Left ventricle myocardium superior (tissue), 1 donor: ENCODE measurements around the gene VWA8. TPM values are rescaled to one million over a fixed set of nuclear protein-coding genes. Genes with fewer than 3 reads are reported as not detected.
"Not testable (repeated sequence)": the region's sequence is repeated elsewhere in the genome, so short reads cannot be mapped to it uniquely, and the experiment has no call there.

Source experiments
- ATAC-seq: fragments of 200-7000 bp; cut with Tn5 transposase; one replicate; pipeline ENCODE4 v1.9.1; 2020; ENCODE audit warnings: mild to moderate bottlenecking, moderate library complexity
- DNase-seq: peaks from one replicate; pipeline ENCODE4 v3.0.0-alpha.2; 2020
- intact Hi-C: fragments of 100-400 bp; cut with micrococcal nuclease; formaldehyde crosslinking; loops from one replicate; pipeline ENCODE4 v1.11.0; 2022
- total RNA-seq: library from RNA; stranded (reverse); fragmentation: NEBNext Ultra II Directional; extraction: Animal tissue kit (Norgen Biotek cat#: 25700); gene quantifications from one replicate; pipeline ENCODE4 v1.2.1, GENCODE V29; 2021
- donor health status: DM: no; HTN: yes; CAD: no; lungs with severe emphysema.

The VWA8 gene
- total RNA-seq, 1 donor from 2014 or later: 45.0 TPM

- intact Hi-C loops: no loop called here
- ATAC-seq: no peak
Measured at GRCh38 chr13:41675306-41675705, 285.6 kb downstream of the VWA8 start.

DNA sequence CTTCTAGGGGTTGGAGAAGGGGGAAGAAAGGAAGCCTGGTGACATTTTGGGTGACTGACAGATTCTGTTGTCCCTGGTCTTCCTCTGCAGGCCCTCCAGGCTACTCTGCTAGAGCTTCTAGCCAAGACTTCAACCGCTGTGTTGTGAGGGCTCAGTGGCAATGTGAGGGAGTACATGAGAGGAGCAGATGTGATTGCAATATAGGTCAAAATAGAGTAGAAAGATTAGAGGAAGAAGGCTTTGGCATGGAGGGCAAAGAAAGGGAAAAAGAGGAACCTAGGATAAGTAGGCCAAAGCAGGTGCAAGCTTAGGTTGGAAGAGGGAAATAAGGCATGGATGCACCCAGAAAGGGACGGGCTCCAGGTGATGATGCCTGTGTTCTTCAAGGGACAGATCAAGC is 286.7 kb downstream of the VWA8 start:
- intact Hi-C loops: no loop called here
- ATAC-seq (no peak), DNase-seq (no peak)

More at GRCh38 chr13:41675306-41675705, 285.6 kb downstream of the VWA8 start:
- DNase-seq: no peak

DNA sequence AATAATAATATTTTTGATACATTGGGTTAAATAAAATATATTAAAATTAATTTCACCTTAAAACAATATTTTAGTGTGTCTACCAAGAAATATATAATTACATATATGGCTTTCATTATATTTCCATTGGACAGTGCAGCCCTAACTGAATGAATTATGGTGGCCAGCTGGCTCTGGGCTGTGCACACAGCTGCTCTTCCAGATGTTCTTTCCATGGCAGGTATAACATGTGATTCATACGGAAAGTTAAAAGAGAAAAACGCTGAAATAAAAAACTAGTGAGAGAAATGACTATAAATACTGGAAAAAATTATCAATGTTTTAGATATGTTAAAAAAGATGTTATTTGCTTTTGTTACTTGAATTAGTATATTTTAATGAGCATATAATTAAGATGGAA is 287.3 kb downstream of the VWA8 start:
- no peak for ATAC-seq
- intact Hi-C loops: no loop called here
- DNase-seq: no peak

GRCh38 chr13:41670873-41671443 is 290.0 kb downstream of the VWA8 start:
- intact Hi-C loops: no loop called here
- peak; percentile 17 for ATAC-seq
- DNase-seq: no peak

- ATAC-seq: peak; percentile 97
- peak; percentile 36 for DNase-seq
- intact Hi-C loops: no loop called here
Measured at GRCh38 chr13:41668130-41668757, 292.7 kb downstream of the VWA8 start.

DNA sequence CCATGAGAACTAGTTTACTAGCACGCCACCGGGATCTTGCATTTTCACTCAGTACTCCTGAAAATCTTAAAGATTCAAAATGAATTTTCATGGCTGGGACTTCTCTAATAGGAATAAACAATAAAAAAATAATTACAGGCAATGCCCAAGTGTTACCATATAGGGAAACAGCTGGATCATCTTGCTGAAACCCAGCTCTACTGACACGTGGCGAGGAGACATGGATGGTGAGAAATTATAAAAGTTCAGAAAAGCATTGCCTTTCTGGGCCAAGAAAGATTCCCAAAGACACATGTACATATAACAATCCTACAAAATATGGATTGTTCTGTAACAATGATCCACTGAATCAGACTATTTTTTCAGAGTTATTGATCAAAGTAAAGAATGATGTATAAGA is 294.3 kb downstream of the VWA8 start:
- intact Hi-C loops: loop anchor here (2.0 kb wide), 1 partner anchor 444 kb away; no protein-coding TSS in a partner anchor
- no peak for ATAC-seq
- no peak for DNase-seq

DNA sequence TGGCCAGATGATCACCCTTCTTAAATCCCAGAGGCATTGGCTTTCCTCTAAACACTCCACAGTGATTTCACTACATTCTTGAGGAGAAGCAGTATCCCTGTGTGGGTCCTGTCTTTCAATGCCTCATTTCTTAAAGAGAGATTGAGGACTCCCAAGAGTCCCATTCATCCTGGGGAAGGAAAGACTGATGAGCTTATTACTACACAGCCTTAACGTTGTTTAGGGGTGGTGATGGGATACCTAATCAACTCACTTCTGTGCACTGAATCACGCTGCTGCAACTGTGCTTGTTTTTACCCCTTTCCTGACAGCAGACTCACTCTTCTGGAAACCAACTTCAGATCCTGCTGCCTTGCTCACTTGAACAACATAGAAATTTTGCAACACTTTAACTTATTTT is 300.5 kb downstream of the VWA8 start:
- intact Hi-C loops: no loop called here
- ATAC-seq (no peak), DNase-seq (no peak)

DNA sequence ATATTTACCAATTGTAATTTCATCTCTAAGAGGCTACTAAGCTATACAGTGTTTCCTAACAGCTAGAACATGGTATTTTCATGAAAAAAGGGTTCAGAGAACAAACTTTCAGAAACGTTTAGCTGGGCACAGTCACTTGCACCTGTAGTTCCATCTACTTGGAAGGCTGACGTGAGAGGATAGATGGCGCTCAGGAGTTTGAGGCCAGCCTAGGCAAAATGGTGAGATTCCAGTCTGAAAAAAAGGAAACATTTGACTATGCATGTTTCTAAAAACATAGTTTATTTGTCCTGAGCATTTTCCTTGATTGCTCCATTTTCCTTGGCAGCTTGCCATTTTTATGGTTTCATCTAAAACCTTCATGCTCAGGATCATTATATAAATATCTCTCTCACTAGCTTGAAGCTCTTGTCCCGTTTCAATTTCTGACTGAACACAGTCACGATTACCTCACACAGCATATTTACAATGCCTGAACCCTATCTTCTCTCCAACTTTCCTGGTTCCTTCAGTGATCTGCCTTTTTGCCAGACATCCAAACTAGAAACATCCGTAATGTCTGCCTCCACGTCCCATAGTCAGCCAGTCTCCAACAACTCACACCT is 302.8 kb downstream of the VWA8 start:
- intact Hi-C loops: loop anchor here (10.0 kb wide), 1 partner anchor 303 kb away; no protein-coding TSS in a partner anchor

GRCh38 chr13:41655997-41656396 is 304.9 kb downstream of the VWA8 start:
- intact Hi-C loops: loop anchor here (10.0 kb wide), 1 partner anchor 301 kb away; no protein-coding TSS in a partner anchor
- ATAC-seq: no peak
- DNase-seq: no peak

More for the DNA sequence above, 302.8 kb downstream of the VWA8 start:
- DNase-seq: no peak
- no peak for ATAC-seq

- intact Hi-C loops: loop anchor here (5.0 to 10.0 kb wide), 2 partner anchors 197 to 300 kb away; partner anchors contain the start of gene RGCC
- no peak for DNase-seq
- no peak for ATAC-seq
Measured at GRCh38 chr13:41654796-41655195, 306.1 kb downstream of the VWA8 start.

GRCh38 chr13:41652735-41653361 is 308.1 kb downstream of the VWA8 start:
- DNase-seq (no peak), ATAC-seq (peak; percentile 34)
- intact Hi-C loops: loop anchor here (5.0 to 10.0 kb wide), 2 partner anchors 196 to 298 kb away; partner anchors contain the start of gene RGCC

DNA sequence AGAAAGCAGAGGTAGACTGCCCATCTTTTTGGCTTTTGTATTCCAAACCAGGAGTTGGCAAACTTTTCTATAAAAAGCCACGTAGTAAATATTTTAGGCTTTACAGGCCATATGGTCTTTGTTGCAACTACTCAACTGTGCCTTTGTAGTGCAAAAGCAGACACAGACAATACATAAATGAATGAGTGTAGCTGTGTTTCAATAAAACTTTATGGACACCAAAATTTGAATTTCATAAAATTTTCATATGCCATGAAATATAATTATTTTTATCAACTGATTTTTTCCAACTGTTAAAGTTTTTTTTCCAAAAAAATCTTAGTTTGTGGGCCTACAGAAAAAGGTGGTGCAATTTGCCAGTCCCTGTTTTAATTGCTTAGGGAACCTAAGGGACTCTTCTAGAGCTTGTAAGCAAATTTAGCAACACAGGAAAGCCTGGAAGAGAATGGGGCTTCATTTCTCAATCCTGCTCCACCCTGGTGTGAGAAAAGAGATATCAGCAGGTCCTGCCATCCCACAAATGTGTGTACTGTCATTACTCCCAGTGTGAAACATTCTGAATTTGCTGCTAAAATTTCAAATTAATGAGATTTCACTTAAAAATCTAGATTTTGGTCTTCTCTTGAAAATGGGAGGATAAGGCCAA is 309.4 kb downstream of the VWA8 start:
- DNase-seq (no peak), ATAC-seq (no peak)
- intact Hi-C loops: loop anchor here (5.0 to 10.0 kb wide), 2 partner anchors 194 to 297 kb away; partner anchors contain the start of gene RGCC

DNA sequence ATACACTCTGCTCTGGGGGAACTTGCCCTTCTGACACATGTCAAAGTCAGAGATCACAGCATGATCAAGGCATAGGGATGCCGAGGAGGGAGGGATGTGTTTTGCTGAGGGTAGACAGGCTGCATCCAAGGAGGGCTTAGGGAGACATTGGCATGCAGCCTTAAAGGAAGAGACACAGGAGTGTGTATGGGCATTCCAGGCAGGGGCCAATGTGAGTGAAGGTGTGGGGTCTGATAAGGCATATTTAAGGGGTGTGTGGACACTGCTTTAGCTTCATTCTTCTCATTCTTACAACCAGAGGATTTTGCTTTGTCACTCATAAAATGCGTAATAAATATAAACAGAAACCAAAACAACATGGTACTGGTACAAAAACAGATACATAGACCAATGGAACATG is 310.2 kb downstream of the VWA8 start:
- intact Hi-C loops: loop anchor here (5.0 to 10.0 kb wide), 2 partner anchors 193 to 296 kb away; partner anchors contain the start of gene RGCC
- DNase-seq (no peak), ATAC-seq (no peak)

- DNase-seq (no peak), ATAC-seq (no peak)
- intact Hi-C loops: loop anchor here (5.0 to 10.0 kb wide), 2 partner anchors 192 to 295 kb away; partner anchors contain the start of gene RGCC
Measured at GRCh38 chr13:41649659-41650058, 311.2 kb downstream of the VWA8 start.

- no peak for ATAC-seq
- intact Hi-C loops: no loop called here
- no peak for DNase-seq
Measured at GRCh38 chr13:41648314-41648935, 312.5 kb downstream of the VWA8 start.

- intact Hi-C loops, ATAC-seq, DNase-seq: not testable (repeated sequence)
Measured at GRCh38 chr13:41647699-41648313, 313.1 kb downstream of the VWA8 start.

GRCh38 chr13:41645331-41645730 is 315.6 kb downstream of the VWA8 start:
- ATAC-seq (peak; percentile 71), DNase-seq (no peak)
- intact Hi-C loops: no loop called here

- DNase-seq (no peak), ATAC-seq (no peak)
- intact Hi-C loops: no loop called here
Measured at GRCh38 chr13:41644742-41645141, 316.2 kb downstream of the VWA8 start.
